GM04504 (cell line): Measurements from ENCODE around the gene HNRNPL.
A peak's percentile ranks its signal among the peaks of the same experiment; 100 is the strongest.
"Not testable (repeated sequence)": the region's sequence is repeated elsewhere in the genome, so short reads cannot be mapped to it uniquely, and the experiment has no call there.

Experiments used
- DNase-seq: peaks from one replicate; pipeline ENCODE4 v3.0.0-alpha.2; 2012; ENCODE audit warnings: low read depth

Gene HNRNPL

GRCh38 chr19:38869836-38870607, 20.2 kb upstream of the HNRNPL start:
- DNase-seq, result peak; percentile 31

GRCh38 chr19:38869160-38869835, 19.5 kb upstream of the HNRNPL start:
- DNase-seq, result no peak

- DNase-seq, result no peak
Observed at GRCh38 chr19:38868551-38868950, 18.8 kb upstream of the HNRNPL start.

GRCh38 chr19:38867171-38867780, 17.5 kb upstream of the HNRNPL start:
- no peak for DNase-seq

GRCh38 chr19:38862321-38863059, 12.7 kb upstream of the HNRNPL start:
- peak; percentile 47 for DNase-seq

GRCh38 chr19:38861368-38861767, 11.6 kb upstream of the HNRNPL start:
- no peak for DNase-seq

GRCh38 chr19:38859631-38860204, 9.9 kb upstream of the HNRNPL start:
- not testable (repeated sequence) for DNase-seq

DNA sequence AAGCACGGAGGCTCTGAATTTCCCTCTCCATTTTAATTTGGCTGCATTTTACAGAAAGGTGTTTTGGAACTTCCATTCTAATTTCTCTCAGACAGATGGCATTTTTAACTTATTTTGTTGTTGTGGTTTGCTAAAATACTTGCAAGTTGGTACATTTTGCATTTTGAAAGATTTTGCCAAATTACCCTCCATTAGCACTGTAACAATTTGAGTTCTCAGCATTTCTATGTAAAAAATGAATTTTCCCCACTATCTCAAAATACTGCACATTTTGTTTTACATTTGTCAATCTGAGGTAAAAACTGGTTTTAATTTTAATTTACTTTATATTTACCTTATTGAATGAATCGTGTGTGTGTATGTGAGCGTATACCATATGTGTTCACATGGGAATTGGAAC, 7.0 kb upstream of the HNRNPL start:
- no peak for DNase-seq

- DNase-seq, result not testable (repeated sequence)
Observed at GRCh38 chr19:38855751-38856150, 6.0 kb upstream of the HNRNPL start.

DNA sequence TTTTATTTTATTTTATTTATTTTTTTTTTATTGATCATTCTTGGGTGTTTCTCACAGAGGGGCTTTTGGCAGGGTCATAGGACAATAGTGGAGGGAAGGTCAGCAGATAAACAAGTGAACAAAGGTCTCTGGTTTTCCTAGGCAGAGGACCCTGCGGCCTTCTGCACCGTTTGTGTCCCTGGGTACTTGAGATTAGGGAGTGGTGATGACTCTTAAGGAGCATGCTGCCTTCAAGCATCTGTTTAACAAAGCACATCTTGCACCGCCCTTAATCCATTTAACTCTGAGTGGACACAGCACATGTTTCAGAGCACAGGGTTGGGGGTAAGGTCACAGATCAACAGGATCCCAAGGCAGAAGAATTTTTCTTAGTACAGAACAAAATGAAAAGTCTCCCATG, 5.2 kb upstream of the HNRNPL start:
- DNase-seq, result not testable (repeated sequence)

DNA sequence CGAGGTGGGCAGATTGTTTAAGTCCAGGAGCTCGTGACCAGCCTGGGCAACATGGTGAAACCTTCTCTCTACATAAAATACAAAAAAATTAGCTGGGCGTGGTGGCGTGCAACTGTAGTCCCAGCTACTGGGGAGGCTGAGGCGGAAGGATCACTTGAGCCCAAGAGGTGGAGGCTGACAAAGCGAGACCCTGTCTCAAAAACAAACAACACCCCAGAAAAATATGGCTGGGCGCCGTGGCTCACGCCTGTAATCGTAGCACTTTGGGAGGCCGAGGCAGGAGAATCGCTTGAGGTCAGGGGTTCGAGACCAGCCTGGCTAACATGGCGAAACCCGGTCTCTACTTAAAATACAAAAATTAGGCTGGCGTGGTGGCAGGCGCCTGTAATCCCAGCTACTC, 3.4 kb upstream of the HNRNPL start:
- DNase-seq, result no peak

DNA sequence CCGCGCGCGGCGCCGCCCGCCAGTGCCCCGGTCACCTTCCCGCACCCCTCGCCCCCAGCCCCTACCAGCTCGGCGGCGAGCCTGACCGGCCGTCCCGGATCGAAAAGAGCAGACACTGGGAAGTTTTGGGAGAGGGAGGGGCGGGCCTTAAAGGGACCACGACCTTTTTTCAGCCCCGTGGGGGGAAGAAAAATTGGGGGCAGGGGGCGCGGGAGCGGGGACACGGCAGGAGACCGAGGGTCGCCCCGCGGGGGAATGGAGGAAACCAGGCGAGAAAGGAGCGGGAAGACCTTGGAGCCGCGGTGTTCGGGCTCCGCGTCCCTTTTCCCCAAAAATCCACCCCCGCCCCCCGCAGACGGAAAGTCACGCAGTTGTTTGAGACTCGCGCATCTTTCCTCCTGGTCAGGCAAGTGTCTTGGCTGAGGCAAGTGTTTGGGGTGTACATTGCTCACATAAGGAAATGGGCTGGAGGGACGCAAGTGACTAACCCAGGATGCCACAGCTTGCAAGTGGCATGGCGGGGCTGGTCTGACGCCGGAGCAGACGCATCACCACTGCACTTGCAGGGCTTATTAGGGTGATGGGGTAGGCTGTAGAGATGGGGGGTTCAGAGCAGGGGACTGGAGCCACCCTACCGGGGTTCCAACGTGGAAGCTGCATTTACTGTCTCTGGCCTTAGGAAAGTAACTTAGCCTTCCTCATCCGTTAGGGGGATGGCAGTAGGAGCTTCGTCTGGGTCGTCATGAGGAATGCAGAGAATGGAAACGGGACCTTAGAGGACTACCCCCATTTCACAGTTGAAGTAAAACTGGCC, 2.7 kb upstream of the HNRNPL start:
- no peak for DNase-seq

DNA sequence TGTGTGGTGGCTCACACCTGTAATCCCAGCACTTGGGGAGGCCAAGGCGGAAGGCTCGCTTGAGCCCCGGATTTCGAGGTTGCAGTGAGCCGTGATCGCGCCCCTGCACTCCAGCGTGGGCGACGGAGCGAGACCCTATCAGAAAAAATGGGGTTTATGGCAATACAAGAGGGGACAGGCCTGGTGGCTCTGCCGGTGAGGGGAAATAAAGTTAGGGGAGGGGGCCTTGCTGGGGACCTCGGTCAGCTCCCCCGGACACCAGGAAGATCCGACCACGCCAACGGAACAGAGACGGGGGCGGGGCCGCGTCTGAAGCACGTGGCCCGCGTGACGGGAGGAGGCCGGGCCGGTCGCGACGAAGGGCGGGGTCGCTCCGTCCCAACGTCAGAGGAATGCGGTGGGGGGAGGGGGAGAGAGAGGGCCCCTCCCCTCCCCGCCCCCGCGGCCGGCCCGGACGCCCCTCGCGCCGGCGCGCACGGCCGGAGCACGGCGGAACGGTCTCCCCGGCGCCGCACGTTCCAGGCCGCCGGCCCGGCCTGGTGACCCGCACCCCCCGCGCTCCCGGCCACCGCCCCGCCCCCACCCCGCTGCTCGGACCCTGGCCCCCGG, 1.9 kb upstream of the HNRNPL start:
- peak; percentile 83 for DNase-seq

DNA sequence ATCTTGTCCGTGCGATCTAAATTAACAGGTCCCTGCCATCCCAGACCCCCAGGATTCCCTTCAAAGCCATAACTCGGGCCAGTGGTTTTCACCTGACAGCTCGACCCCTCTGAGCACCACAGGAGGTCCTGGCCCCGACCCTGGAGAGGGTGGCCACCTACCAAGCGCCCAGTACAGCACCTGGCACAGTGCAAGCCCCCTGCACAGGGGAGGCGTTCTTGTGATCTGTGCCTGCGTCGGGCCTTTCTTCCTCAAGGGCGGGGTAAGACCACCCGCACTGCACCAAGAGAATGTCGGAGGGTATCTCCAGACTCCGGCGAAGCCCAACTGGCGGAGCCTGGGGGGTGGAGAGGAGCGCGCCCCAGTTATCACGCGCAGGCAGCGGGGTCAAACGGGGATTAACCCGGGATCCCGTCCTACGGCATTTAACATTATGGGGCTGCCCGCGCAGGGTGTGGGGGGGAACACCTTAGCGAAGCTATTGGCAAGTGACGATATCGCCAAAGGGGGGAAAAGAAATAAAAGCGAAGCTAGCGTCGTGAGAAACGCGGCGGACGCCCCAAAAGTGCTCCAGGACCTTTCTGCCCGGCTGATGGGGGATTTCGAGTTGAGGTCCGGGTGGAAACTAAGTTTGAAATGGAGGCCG, 1.3 kb upstream of the HNRNPL start:
- DNase-seq, result no peak

GRCh38 chr19:38850436-38850975, 720 bp upstream of the HNRNPL start:
- no peak for DNase-seq

- DNase-seq, result peak; percentile 86
Observed at GRCh38 chr19:38849147-38849859, 483 bp downstream of the HNRNPL start.

DNA sequence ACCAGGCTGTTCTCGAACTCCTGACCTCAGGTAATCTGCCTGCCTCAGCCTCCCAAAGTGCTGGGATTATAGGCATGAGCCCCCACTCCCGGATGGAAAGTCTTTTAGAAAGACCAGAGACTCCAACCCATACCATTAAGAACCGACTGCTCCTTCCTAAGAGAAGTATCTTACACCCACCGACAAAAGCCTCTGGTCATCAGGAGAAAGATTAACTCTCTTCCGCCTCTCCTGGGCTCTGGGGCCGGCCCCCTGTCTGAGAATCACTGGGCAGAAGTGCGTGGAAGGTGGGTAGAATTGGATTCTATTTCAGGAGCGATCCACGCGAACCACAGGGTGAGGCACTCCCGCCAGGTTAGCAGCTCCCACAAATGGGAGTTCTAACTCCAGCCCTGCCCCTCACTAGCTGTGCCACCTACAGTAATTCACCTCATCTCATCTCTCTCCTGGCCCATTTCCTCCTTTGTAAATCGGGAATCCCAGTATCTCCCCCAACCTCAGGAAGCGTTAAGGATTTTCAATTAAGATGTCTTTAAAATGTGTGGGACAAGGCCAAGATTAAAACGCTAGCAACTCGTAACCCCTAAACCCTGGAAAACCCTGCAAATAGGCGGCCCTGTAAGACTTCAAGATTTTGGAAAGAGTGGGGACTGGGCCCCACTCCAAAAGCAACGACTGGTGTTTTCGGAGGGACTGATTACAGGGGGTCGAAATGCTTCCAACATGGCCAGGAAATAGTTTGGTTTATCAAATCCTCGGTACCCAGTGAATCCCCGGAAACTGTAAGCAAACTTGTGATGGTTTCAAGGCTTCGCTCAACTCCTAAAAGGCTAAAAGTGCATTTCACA, 1.3 kb downstream of the HNRNPL start:
- DNase-seq, result no peak

GRCh38 chr19:38846097-38846496, 3.7 kb downstream of the HNRNPL start:
- no peak for DNase-seq
